Ovary (tissue), 9 donors: ENCODE data around the gene WDR35. TPM values are rescaled to one million over a fixed set of nuclear protein-coding genes. Genes with fewer than 3 reads are reported as not detected.

Experiments used
- DNase-seq, 5 donors: peaks; one replicate each; pipeline ENCODE4 v3.0.0-alpha.2; 2019 to 2020
- H3K27ac ChIP-seq, 2 donors: fragments of 200-600 bp; one replicate each; pipeline versions ENCODE4 v1.5.1 to v1.8.0; 2019 to 2022
- H3K27me3 ChIP-seq: fragments of 200-600 bp; one replicate; pipeline ENCODE4 v1.8.0; 2022
- H3K36me3 ChIP-seq: fragments of 200-600 bp; sonication (generic); one replicate; pipeline ENCODE4 v1.5.1; 2019
- H3K4me1 ChIP-seq: one replicate; pipeline ENCODE4 v1.8.1; 2013; ENCODE audit warnings: mild to moderate bottlenecking, moderate library complexity; ENCODE audit not compliant: insufficient read depth
- H3K4me3 ChIP-seq: fragments of 200-600 bp; sonication (generic); one replicate; pipeline ENCODE4 v1.5.1; 2017
- H3K9me3 ChIP-seq, 2 donors: fragments of 200-600 bp in 1 of 2; sonication (generic) in 1 of 2; one replicate each; pipeline versions ENCODE4 v1.5.1 to v1.8.1; 2013 to 2019; ENCODE audit warnings: mild to moderate bottlenecking in 1 of 2, moderate library complexity in 1 of 2
- CTCF ChIP-seq, 3 donors: fragments of 450-650 bp in 2 of 3; fragments of 200-600 bp in 1 of 3; IDR thresholded peaks; one replicate each; pipeline versions ENCODE4 v1.5.1 to v1.8.0; 2016 to 2022; ENCODE audit warnings: antibody characterized with exemption in 3 of 3, mild to moderate bottlenecking in 1 of 3
- EP300 ChIP-seq: sonication (generic); formaldehyde crosslinking; IDR thresholded peaks from one replicate; pipeline ENCODE4 v1.6.1; 2017; ENCODE audit warnings: antibody characterized with exemption
- POLR2A ChIP-seq: fragments of 450-650 bp; IDR thresholded peaks from one replicate; pipeline ENCODE4 v1.6.1; 2017; ENCODE audit warnings: antibody characterized with exemption, mild to moderate bottlenecking, moderate library complexity
- WGBS, 3 donors: extraction: QIAGEN DNeasy Blood & Tissue Kit in 1 of 3; methylation state at CpG; one replicate each; pipeline versions ENCODE4 v1.1.5 to v1.1.7; 2013 to 2017; 5-methylcytosine and 5-hydroxymethylcytosine counted together
- intact Hi-C, 4 donors: fragments of 100-400 bp; cut with DNase I; formaldehyde crosslinking; loops; one replicate each; pipeline versions ENCODE4 v1.11.0 to v1.15.1; 2022 to 2023
- polyA plus RNA-seq, 2 donors: library from polyadenylated mRNA; stranded (reverse); fragments of 200-250 nt in 1 of 2; fragments of 350-450 nt in 1 of 2; fragmentation: Illumina TruSeq in 1 of 2; extraction: RNeasy Lipid Tissue Mini Kit (QIAGEN cat#74804) in 1 of 2; gene quantifications; one replicate each; pipeline ENCODE4 v1.2.3, GENCODE V29; 2013 to 2014
- total RNA-seq, 7 donors: library from RNA; depleted of rRNA in 2 of 7; stranded (reverse); fragments of >200 nt in 2 of 7; fragmentation: NEBNext Ultra II Directional in 3 of 7; extraction: Animal tissue kit (Norgen Biotek cat#: 25700) in 3 of 7; gene quantifications; one replicate each; pipeline versions ENCODE4 v1.1.0 to v1.2.4, GENCODE V29; 2016 to 2023
- donor health status: DM: no; HTN: no; CAD: no; lungs with moderate emphysema.
- donor health status: DM: no; HTN: no; CAD: no.
- donor health status: Bipolar disorder and iron deficiency.
- donor health status: DM: yes; HTN: yes; CAD: no.
- donor health status: DM: no; HTN: no; CAD: no.
- donor health status: DM: yes; HTN: yes; CAD: no.

WDR35 gene
- total and polyA plus RNA-seq, 9 donors, result 7.1 to 19.3 (median 14.5) TPM

- Histone ChIP-seq H3K4me1 (peaks cover 2% of the 10 kb centered on the region), H3K27ac (no peak overlapping the region), H3K36me3 (no peaks in the 10 kb centered on the region), H3K4me3 (no peak overlapping the region), H3K9me3 (no peaks in the 10 kb centered on the region), H3K27me3 (no peaks in the 10 kb centered on the region)
- 92% methylated on average over 2 of the region's 2 CpGs for whole genome bisulfite sequencing, 3 donors
- no peak for DNase-seq
- intact Hi-C loops, result loop anchor here in 3 of 4 donors (5.0 to 10.0 kb wide), 5 partner anchors 503 to 1480 kb away; no protein-coding TSS in a partner anchor
- TF ChIP-seq CTCF (IDR thresholded peaks at IDR 0.05), result no peak
- TF ChIP-seq POLR2A, result no peak
- TF ChIP-seq EP300, result no peak
Observed at GRCh38 chr2:19865151-19865550, 124.8 kb downstream of the WDR35 start.

- no peak for TF ChIP-seq CTCF (IDR thresholded peaks at IDR 0.05)
- TF ChIP-seq EP300, result no peak
- TF ChIP-seq POLR2A, result no peak
- H3K9me3 ChIP-seq, result no peaks in the 10 kb centered on the region
- no peak for DNase-seq
Observed at GRCh38 chr2:19864381-19864780, 125.5 kb downstream of the WDR35 start.

GRCh38 chr2:19863303-19864041 lies 126.4 kb downstream of the WDR35 start:
- Histone ChIP-seq H3K36me3 (no peaks in the 10 kb centered on the region), H3K27ac (no peak overlapping the region), H3K27me3 (no peaks in the 10 kb centered on the region), H3K4me1 (peaks cover 2% of the 10 kb centered on the region), H3K9me3 (no peaks in the 10 kb centered on the region), H3K4me3 (no peak overlapping the region)
- DNase-seq, result peak; percentile 53 to 79 (median 60)
- intact Hi-C loops, result loop anchor here (5.0 to 10.0 kb wide), 7 partner anchors 501 to 1479 kb away; no protein-coding TSS in a partner anchor
- WGBS, 3 donors, result 11 to 13% (median 12%) methylated on average over 26 to 33 of the region's 33 CpGs
- TF ChIP-seq CTCF (IDR thresholded peaks at IDR 0.05) (peak; percentile 89 to 92 (median 89)), POLR2A (no peak)

More at GRCh38 chr2:19864381-19864780, 125.5 kb downstream of the WDR35 start:
- WGBS, 3 donors, result 74 to 87% (median 78%) methylated on average over 11 of the region's 11 CpGs
- no peak overlapping the region for H3K4me3 ChIP-seq
- peaks cover 2% of the 10 kb centered on the region for H3K4me1 ChIP-seq
- H3K27me3 ChIP-seq, result no peaks in the 10 kb centered on the region
- H3K27ac ChIP-seq, result no peak overlapping the region
- intact Hi-C loops, result loop anchor here (5.0 to 10.0 kb wide), 7 partner anchors 502 to 1480 kb away; no protein-coding TSS in a partner anchor
- no peaks in the 10 kb centered on the region for H3K36me3 ChIP-seq

- TF ChIP-seq EP300 (no peak), POLR2A (no peak), CTCF (IDR thresholded peaks at IDR 0.05) (no peak)
- Histone ChIP-seq H3K27ac (no peak overlapping the region), H3K9me3 (no peaks in the 10 kb centered on the region), H3K36me3 (no peaks in the 10 kb centered on the region), H3K4me1 (peaks cover 2% of the 10 kb centered on the region), H3K27me3 (no peaks in the 10 kb centered on the region), H3K4me3 (no peak overlapping the region)
- WGBS, 3 donors, result 54 to 72% (median 72%) methylated on average over 1 of the region's 1 CpG
- intact Hi-C loops, result loop anchor here (5.0 to 10.0 kb wide), 7 partner anchors 500 to 1477 kb away; no protein-coding TSS in a partner anchor
- DNase-seq, result no peak
Observed at GRCh38 chr2:19861813-19862212, 128.1 kb downstream of the WDR35 start.

Other genes with a start within 250 kb of the WDR35 start
- gene TTC32, start 88.1 kb downstream of the WDR35 start, total RNA-seq, result 10 to 100 TPM; 11.9 to 21.0 (median 16.8) TPM
- 10 to 100 TPM in 1 of 2 donors, 1 to 10 TPM in 1; 9.6 to 30.1 TPM for gene TTC32, start 88.1 kb downstream of the WDR35 start, polyA plus RNA-seq
- gene MATN3, start 22.6 kb upstream of the WDR35 start, total RNA-seq, result 1 to 10 TPM in 2 of 7 donors, under 1 TPM in 5; 0.34 to 2.5 (median 0.60) TPM
- 1 to 10 TPM; 1.4 to 2.2 TPM for gene MATN3, start 22.6 kb upstream of the WDR35 start, polyA plus RNA-seq
- 100 to 1,000 TPM; 170 to 307 (median 253) TPM for gene LAPTM4A, start 61.5 kb upstream of the WDR35 start, total RNA-seq
- gene LAPTM4A, start 61.5 kb upstream of the WDR35 start, polyA plus RNA-seq, result 100 to 1,000 TPM; 440 to 843 TPM
- 1 to 10 TPM; 2.3 to 9.1 (median 4.2) TPM for gene SDC1, start 235.0 kb upstream of the WDR35 start, total RNA-seq
- gene SDC1, start 235.0 kb upstream of the WDR35 start, polyA plus RNA-seq, result 1 to 10 TPM in 1 of 2 donors, under 1 TPM in 1; 0.62 to 1.8 TPM